Adrenal gland (tissue), 5 donors: ENCODE data around the gene MAPKAP1.

Experiments used
- CTCF ChIP-seq, 6 experiments: fragments of 450-650 bp in 4 of 6; fragments of 200-600 bp in 2 of 6; sonication (generic) in 1 of 6; IDR thresholded peaks; 1 replicate in 5 of 6; 2 replicates in 1 of 6; pipeline versions ENCODE4 v1.5.1 to v1.8.0; 2016 to 2021; ENCODE audit warnings: antibody characterized with exemption in 6 of 6, mild to moderate bottlenecking in 2 of 6, moderate library complexity in 1 of 6
- POLR2A ChIP-seq, 2 donors: fragments of 450-650 bp; IDR thresholded peaks; one replicate each; pipeline ENCODE4 v1.6.1; 2017; ENCODE audit warnings: antibody characterized with exemption in 2 of 2, mild to moderate bottlenecking in 2 of 2, moderate library complexity in 1 of 2
- donor health status: DM: no; HTN: no; CAD: no.

DNA sequence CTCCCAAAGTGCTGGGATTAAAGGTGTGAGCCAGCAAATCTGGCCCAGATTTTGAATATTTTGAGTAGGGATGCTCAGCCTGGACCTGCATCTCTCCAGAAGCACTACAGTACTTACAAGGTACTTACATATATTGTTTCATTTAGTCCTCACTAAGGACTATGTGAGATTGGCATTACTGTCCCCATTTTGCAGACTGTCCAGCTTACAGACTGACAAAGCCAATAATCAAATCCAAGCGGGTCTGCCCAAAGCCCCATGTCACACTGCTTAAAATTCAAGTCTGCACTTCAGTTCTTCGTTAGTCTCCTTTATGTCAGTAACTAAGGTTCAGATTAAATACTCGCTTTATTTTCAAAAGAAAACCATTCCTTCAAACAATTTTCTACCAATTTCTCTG is 7.1 kb downstream of the MAPKAP1 start:
- TF ChIP-seq CTCF (IDR thresholded peaks at IDR 0.05) = no peak
- no peak for TF ChIP-seq POLR2A (IDR thresholded peaks at IDR 0.05)
